Sigmoid colon (tissue), 7 donors: ENCODE results near the gene TWIST1. TPM values are rescaled to one million over a fixed set of nuclear protein-coding genes. Genes with fewer than 3 reads are reported as not detected.

Experiments used
- DNase-seq: peaks from one replicate; pipeline ENCODE4 v3.0.0-alpha.2; 2019
- H3K27ac ChIP-seq, 4 donors: fragments of 200-600 bp; sonication (generic); one replicate each; pipeline ENCODE4 v1.5.1; 2016 to 2019; ENCODE audit warnings: mild to moderate bottlenecking in 1 of 4
- H3K27me3 ChIP-seq, 3 donors: fragments of 200-600 bp; sonication (generic); one replicate each; pipeline ENCODE4 v1.5.1; 2019; ENCODE audit warnings: mild to moderate bottlenecking in 1 of 3
- H3K36me3 ChIP-seq, 4 donors: fragments of 200-600 bp; sonication (generic); one replicate each; pipeline ENCODE4 v1.5.1; 2016 to 2019
- H3K4me1 ChIP-seq, 4 donors: fragments of 200-600 bp; sonication (generic); one replicate each; pipeline ENCODE4 v1.5.1; 2017 to 2019
- H3K4me3 ChIP-seq, 4 donors: fragments of 200-600 bp; sonication (generic); one replicate each; pipeline ENCODE4 v1.5.1; 2017 to 2019; ENCODE audit warnings: mild to moderate bottlenecking in 2 of 4, moderate library complexity in 1 of 4
- H3K9me3 ChIP-seq, 4 donors: fragments of 200-600 bp in 3 of 4; sonication (generic) in 3 of 4; one replicate each; pipeline versions ENCODE4 v1.5.1 to v1.6.1; 2013 to 2019
- EP300 ChIP-seq, 4 donors: sonication (generic); formaldehyde crosslinking; IDR thresholded peaks; one replicate each; pipeline ENCODE4 v1.6.1; 2017; ENCODE audit warnings: antibody characterized with exemption in 4 of 4
- POLR2A ChIP-seq, 2 donors: fragments of 450-650 bp; IDR thresholded peaks; one replicate each; pipeline ENCODE4 v1.6.1; 2016; ENCODE audit warnings: antibody characterized with exemption in 2 of 2, mild to moderate bottlenecking in 2 of 2, moderate library complexity in 2 of 2
- POLR2AphosphoS5 ChIP-seq, 4 donors: sonication (generic); formaldehyde crosslinking; IDR thresholded peaks; one replicate each; pipeline ENCODE4 v1.6.1; 2017; ENCODE audit warnings: antibody characterized with exemption in 4 of 4
- WGBS, 2 donors: extraction: QIAGEN DNeasy Blood & Tissue Kit; methylation state at CpG; one replicate each; pipeline ENCODE4 v1.1.7; 2013; 5-methylcytosine and 5-hydroxymethylcytosine counted together
- intact Hi-C: fragments of 100-400 bp; cut with DNase I; formaldehyde crosslinking; loops from one replicate; pipeline ENCODE4 v1.15.1; 2023
- polyA plus RNA-seq, 3 donors: library from polyadenylated mRNA; stranded (reverse); fragments of 200-250 nt; gene quantifications; one replicate each; pipeline ENCODE4 v1.2.3, GENCODE V29; 2013
- total RNA-seq, 4 donors: library from RNA; depleted of rRNA; stranded (reverse); fragments of >200 nt; gene quantifications; one replicate each; pipeline ENCODE4 v1.1.0, GENCODE V29; 2016
- TF ChIP-seq, protein P1 (sequence below), 4 experiments: fragments of 450-650 bp in 3 of 4; fragments of 200-600 bp in 1 of 4; IDR thresholded peaks; one replicate each; pipeline ENCODE4 v1.5.1; 2016 to 2019; ENCODE audit warnings: antibody characterized with exemption in 4 of 4, mild to moderate bottlenecking in 3 of 4, moderate library complexity in 2 of 4
- donor health status: healthy with polysubstance abuse.
- donor health status: Bipolar disorder and iron deficiency.
- donor health status: healthy.

Gene TWIST1
- total and polyA plus RNA-seq, 7 donors, result 1.0 to 17.8 (median 2.9) TPM; not detected in 1

DNA sequence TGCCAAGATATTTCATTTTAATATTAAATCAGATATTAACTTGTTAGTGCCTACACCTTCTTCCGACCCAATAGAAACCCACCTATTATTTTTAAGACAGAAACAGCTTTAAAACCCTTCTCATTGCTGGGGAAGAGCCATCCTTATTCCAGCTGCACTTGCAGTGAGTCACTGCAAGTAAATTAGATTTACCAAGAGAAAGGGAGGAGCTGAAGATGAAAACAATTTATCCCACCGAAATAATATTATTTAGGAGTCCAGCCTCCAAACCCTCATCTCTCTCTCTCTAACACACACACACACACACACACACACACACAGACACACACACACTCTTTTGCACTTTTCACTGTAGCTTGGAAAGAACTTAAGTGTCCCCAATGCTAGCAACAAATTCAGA is 26.9 kb downstream of the TWIST1 start:
- WGBS, 2 donors, result 84 to 91% methylated on average over 2 of the region's 2 CpGs
- H3K27me3 ChIP-seq, result no peaks in the 10 kb centered on the region
- no peak for TF ChIP-seq POLR2AphosphoS5 (IDR thresholded peaks at IDR 0.05)
- TF ChIP-seq, protein P1, sequence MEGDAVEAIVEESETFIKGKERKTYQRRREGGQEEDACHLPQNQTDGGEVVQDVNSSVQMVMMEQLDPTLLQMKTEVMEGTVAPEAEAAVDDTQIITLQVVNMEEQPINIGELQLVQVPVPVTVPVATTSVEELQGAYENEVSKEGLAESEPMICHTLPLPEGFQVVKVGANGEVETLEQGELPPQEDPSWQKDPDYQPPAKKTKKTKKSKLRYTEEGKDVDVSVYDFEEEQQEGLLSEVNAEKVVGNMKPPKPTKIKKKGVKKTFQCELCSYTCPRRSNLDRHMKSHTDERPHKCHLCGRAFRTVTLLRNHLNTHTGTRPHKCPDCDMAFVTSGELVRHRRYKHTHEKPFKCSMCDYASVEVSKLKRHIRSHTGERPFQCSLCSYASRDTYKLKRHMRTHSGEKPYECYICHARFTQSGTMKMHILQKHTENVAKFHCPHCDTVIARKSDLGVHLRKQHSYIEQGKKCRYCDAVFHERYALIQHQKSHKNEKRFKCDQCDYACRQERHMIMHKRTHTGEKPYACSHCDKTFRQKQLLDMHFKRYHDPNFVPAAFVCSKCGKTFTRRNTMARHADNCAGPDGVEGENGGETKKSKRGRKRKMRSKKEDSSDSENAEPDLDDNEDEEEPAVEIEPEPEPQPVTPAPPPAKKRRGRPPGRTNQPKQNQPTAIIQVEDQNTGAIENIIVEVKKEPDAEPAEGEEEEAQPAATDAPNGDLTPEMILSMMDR (IDR thresholded peaks at IDR 0.05), result no peak
- no peak for TF ChIP-seq EP300 (IDR thresholded peaks at IDR 0.05)
- no peak for TF ChIP-seq POLR2A (IDR thresholded peaks at IDR 0.05)
- no peaks in the 10 kb centered on the region for H3K36me3 ChIP-seq
- no peak overlapping the region for H3K4me3 ChIP-seq
- intact Hi-C loops, result no loop called here
- no peak overlapping the region for H3K27ac ChIP-seq
- DNase-seq, result no peak
- no peaks in the 10 kb centered on the region for H3K4me1 ChIP-seq
- H3K9me3 ChIP-seq, result no peaks in the 10 kb centered on the region

DNA sequence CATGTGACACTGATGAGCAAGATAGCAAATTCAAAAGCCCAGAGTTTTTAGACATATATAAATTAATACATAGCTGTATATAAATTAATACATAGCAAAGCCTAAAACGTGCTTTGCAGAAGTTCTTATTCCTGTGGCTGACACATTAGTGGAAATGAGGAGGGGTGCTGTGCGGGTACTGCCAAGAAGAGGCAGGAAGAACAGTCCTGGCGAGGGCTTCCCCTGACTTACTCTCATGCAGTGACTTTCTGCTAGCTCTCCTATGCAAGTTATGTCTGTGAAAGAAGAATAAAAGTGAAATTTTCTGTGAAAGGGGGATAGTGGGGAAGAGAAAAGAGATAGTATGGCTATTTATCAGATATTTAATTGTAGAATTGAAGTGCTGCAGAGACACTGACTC is 27.6 kb downstream of the TWIST1 start:
- Histone ChIP-seq H3K9me3 (no peaks in the 10 kb centered on the region), H3K27me3 (no peaks in the 10 kb centered on the region), H3K27ac (no peak overlapping the region), H3K36me3 (no peaks in the 10 kb centered on the region), H3K4me1 (no peaks in the 10 kb centered on the region), H3K4me3 (no peak overlapping the region)
- 24 to 50% methylated on average over 3 of the region's 3 CpGs for WGBS, 2 donors
- DNase-seq, result no peak
- intact Hi-C loops, result no loop called here
- TF ChIP-seq EP300 (IDR thresholded peaks at IDR 0.05) (no peak), POLR2AphosphoS5 (IDR thresholded peaks at IDR 0.05) (no peak), POLR2A (IDR thresholded peaks at IDR 0.05) (no peak)
- TF ChIP-seq, protein P1 (IDR thresholded peaks at IDR 0.05), result no peak

DNA sequence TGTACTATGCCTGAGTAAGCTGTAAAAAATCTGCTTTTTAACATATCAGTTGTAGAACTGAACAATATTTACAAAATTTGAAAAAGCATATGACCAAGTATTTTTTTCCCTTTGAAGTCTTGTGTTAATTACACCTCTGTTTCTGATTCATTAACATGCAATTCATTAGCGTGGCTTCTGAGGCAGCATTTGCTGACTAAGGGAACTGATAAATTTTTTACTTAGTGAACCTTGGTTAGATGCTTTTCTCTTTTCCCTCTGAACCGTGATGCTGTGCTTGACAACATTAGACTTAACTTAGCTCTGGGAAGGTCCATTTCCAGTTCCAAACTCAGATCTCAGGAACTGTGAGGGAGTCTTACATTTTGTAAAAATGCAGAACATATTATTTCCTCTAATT is 28.1 kb downstream of the TWIST1 start:
- intact Hi-C loops, result no loop called here
- TF ChIP-seq, protein P1 (IDR thresholded peaks at IDR 0.05), result no peak
- TF ChIP-seq POLR2AphosphoS5 (IDR thresholded peaks at IDR 0.05) (no peak), POLR2A (IDR thresholded peaks at IDR 0.05) (no peak), EP300 (IDR thresholded peaks at IDR 0.05) (no peak)
- no peak for DNase-seq
- Histone ChIP-seq H3K4me1 (no peaks in the 10 kb centered on the region), H3K4me3 (no peak overlapping the region), H3K27ac (no peak overlapping the region), H3K36me3 (no peaks in the 10 kb centered on the region), H3K9me3 (no peaks in the 10 kb centered on the region), H3K27me3 (no peaks in the 10 kb centered on the region)
- WGBS, 2 donors, result 62 to 70% methylated on average over 2 of the region's 2 CpGs

GRCh38 chr7:19080093-19080492 is 37.3 kb downstream of the TWIST1 start:
- Histone ChIP-seq H3K4me3 (no peak overlapping the region), H3K9me3 (no peaks in the 10 kb centered on the region), H3K36me3 (no peaks in the 10 kb centered on the region), H3K4me1 (no peaks in the 10 kb centered on the region), H3K27ac (no peak overlapping the region), H3K27me3 (no peaks in the 10 kb centered on the region)
- TF ChIP-seq EP300 (IDR thresholded peaks at IDR 0.05), result no peak
- no peak for TF ChIP-seq POLR2AphosphoS5 (IDR thresholded peaks at IDR 0.05)
- TF ChIP-seq POLR2A (IDR thresholded peaks at IDR 0.05), result no peak
- TF ChIP-seq, protein P1 (IDR thresholded peaks at IDR 0.05), result no peak
- no peak for DNase-seq
- WGBS, 2 donors, result 30 to 49% methylated on average over 1 of the region's 1 CpG
- intact Hi-C loops, result no loop called here

DNA sequence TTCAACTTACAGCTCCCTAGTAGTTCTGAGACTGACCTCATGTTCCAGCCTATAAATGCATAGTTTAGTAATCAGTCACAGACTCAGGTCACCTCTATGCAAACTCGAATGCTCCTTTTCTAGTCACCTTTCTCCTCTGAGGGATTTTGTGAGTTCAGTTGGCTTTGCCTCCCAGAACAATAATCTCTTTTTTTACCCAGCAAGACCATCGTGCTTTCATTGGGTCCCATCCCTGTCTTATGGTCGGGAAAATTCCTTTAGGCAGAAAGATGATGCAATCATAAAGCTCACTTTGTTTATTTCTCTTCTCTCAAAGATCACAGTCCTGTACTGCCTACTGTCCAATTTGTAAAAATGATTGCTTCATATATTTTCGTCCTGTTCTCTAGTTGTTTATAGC is 38.4 kb downstream of the TWIST1 start:
- Histone ChIP-seq H3K4me1 (no peaks in the 10 kb centered on the region), H3K36me3 (no peaks in the 10 kb centered on the region), H3K27me3 (no peaks in the 10 kb centered on the region), H3K4me3 (no peak overlapping the region), H3K27ac (no peak overlapping the region), H3K9me3 (no peaks in the 10 kb centered on the region)
- TF ChIP-seq, protein P1 (IDR thresholded peaks at IDR 0.05), result no peak
- no peak for TF ChIP-seq POLR2AphosphoS5 (IDR thresholded peaks at IDR 0.05)
- no peak for TF ChIP-seq POLR2A (IDR thresholded peaks at IDR 0.05)
- TF ChIP-seq EP300 (IDR thresholded peaks at IDR 0.05), result no peak
- intact Hi-C loops, result no loop called here
- 41 to 67% methylated on average over 4 of the region's 4 CpGs for WGBS, 2 donors
- DNase-seq, result no peak
